GM19023 (cell line): ENCODE data around the gene OBP2A.

Experiments
- ATAC-seq: cut with Tn5 transposase; IDR thresholded peaks from one replicate; pipeline ENCODE4 v1.9.1; 2021; ENCODE audit warnings: mild to moderate bottlenecking, moderate library complexity; ENCODE audit not compliant: unreplicated experiment

The OBP2A gene

GRCh38 chr9:135575995-135576631, 30.2 kb downstream of the OBP2A start:
- ATAC-seq, result no peak

DNA sequence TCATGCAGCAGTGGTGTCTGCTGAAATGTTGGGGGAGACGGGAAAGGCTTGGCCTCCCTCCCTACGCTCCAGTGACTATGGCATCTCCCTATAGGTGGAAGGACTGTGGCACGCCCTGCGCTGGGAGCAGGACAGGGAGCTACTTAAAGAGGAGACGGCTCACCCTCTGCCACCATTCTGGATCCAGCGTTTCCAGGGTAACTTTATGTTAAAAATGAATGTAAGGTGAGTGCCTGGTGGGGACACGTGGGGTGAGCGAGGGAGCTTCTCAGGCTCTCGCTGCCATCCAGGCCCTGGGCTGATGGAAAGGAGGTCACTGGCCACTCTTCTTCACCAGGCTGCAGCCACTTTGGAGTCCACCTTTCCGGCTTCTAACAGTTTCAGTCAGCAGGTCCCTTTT, 31.3 kb downstream of the OBP2A start:
- ATAC-seq, result no peak

DNA sequence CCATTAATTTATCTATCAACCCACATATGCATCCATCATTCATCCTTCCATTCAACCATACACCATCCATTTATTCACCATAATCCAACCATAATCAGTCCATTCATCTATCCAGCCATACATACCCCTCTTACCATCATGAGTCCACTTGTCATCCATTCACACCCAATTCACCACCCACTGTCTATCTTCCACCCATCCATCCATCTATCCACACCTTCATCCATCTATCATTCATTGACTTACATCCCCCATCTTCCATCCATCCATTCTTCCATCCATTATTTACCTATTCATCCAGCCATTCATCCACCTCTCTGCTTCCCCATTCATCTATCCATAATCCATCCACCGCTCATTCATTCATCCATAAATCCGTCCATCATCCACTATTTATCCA, 33.4 kb downstream of the OBP2A start:
- ATAC-seq, result no peak

GRCh38 chr9:135579889-135580660, 34.1 kb downstream of the OBP2A start:
- no peak for ATAC-seq

GRCh38 chr9:135580664-135581380, 34.9 kb downstream of the OBP2A start:
- no peak for ATAC-seq

DNA sequence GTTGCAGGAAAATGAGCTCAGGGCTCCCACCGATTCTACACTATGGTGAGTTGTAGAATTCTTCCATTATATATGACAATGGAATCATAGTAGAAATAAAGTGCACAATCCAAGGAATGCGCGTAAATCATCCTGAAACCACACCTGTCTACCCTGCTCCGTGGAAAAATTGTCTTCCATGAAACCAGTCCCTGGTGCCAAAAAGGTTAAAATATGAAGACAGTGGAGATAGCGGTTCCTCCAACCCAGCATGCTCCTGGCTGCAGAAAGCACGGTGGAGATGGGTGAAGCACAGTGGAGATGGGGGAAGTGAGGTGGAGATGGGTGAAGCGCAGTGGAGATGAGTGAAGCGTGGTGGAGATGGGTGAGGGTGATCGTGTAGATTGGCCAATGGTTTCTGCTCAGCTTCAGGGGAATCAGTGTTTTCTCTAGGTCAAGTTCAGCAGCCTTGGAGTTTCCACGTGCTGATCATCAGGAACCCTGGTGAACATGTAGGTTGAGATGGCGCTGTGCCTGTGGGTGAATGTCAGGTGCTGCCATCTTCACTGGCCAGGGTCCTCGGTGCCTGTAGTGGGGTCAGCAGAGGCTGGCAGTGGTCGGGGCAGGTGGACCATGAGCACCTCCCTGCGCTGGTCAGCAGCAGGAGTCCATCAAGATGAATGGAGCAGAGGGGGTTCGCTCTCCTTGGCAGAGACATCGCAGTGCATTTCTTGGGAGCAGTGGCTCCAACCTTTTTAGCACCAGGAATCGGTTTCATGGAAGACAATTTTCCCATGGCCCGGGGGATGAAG, 35.9 kb downstream of the OBP2A start:
- no peak for ATAC-seq

GRCh38 chr9:135582541-135582940, 36.6 kb downstream of the OBP2A start:
- ATAC-seq, result no peak

DNA sequence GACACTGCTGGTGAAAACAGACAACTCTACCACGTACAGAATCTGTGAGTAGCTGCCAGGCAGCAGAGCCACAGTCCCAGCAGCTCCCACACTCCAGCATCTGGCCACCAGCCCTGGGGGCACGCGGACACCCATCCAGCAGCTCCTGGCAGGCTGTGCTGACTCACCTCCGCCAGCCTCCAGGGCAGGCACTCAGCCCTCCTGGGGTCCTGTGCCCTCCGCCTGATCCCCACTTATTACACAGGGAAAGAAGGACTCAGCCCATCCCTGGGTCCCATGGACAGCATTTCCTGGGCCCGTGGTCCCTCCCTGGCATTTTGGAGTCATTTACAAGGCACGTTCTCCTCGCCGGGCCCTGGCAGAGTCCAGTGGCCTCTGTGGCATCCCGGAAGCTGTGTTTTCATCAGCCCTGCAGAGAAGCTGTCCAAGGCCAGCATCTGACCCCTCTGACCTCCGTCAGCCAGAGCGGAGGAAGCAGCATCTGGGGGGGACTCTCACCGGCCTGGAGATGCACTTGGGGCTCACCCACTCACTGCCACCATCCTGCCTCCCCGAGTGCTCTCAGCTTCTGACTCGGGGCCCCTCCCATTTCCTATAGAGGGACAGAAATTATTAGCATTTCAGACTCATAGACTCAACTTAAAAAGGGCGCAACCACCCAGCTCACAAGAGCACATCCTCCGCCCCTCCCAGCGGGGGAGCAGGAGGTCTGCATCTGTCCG, 37.2 kb downstream of the OBP2A start:
- no peak for ATAC-seq

GRCh38 chr9:135583688-135584011, 37.7 kb downstream of the OBP2A start:
- ATAC-seq, result no peak

DNA sequence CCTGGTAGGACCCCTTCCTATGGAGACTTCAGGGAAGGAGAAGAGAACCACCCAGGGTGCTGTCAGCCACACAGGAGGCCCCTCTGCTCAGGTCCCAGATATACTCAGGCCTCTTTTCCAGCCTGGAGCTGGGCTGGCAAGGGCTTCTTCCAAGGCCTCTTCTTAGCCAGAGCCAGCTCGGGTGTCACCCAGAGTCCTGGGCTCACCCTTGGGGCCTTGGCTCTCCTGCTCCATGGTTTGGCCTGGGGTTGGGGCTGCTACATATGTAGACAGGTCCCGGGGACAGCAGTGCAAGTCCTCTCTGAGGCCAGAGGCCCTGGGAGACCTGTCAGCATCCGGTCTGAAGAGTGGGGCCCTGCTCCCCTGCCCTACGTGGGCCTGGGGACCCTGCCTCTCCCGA, 38.4 kb downstream of the OBP2A start:
- no peak for ATAC-seq

GRCh38 chr9:135584934-135585333, 39.0 kb downstream of the OBP2A start:
- ATAC-seq, result no peak

- no peak for ATAC-seq
Observed at GRCh38 chr9:135586601-135587109, 40.7 kb downstream of the OBP2A start.

DNA sequence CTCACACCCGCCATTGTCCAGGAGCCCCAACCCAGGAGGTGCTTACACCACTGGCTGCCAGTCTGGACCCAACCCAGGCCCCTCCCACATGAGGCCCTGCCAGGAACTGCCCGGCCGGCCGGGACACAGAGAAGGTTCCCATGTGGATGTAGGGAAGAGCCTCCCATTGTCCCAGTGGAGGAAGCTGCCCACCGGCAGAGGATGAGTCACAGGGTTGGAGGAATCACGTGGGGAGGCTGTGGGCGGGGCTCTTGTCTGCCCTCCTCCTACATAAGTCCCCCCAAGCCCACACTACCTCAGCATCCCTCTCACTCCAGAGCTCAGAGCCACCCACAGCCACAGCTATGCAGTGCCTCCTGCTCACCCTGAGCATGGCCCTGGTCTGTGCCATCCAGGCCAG, 41.7 kb downstream of the OBP2A start:
- no peak for ATAC-seq

DNA sequence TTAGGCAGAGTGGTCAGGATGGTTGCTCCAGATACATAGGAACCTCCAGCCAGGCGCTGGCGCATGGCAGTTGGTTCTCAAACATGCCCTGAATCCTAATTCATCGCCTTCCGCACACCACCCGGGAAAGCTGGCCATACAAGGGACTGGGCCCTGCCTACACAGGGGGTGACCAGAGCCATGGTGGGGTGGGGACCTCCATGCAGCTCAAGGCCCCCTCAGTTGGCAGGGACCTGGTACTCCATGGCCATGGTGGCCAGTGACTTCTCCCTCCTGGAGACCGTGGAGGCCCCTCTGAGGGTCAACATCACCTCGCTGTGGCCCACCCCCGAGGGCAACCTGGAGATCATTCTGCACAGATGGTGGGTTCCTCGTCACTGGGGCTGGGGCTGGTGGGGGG, 42.4 kb downstream of the OBP2A start:
- no peak for ATAC-seq

DNA sequence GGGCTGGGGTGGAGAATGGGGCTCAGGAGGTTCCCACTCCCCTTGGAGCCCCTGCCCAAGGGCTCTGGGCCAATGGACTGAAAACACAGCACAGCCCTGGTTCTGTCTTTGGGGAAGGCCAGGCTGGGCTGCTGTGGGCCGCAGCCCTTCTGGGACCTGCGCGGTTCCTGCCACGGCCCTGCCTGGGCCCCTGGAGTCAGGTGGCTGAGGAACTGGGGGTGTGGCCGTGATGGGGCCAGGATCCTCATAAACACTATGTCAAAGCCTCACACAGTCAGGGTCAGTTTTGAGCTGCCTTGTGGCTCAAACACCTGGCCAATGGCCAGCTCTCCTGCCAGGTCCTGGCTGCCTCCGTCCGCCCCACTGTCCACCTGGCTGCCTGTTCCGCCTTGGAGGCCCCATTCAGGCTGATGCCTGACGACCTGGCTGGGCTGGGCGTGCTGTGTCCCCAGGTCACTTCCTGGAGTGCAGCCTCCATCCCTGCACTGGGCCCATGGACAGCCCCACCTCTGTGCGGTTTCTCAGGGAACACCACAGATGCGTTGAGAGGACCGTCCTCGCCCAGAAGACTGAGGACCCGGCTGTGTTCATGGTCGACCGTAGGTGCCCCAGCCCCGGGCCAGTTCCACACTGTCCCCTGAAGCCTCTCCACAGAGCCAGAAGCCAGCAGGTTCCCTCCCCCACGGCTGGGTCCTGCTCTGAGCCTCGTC, 43.1 kb downstream of the OBP2A start:
- ATAC-seq, result no peak

- ATAC-seq, result no peak
Observed at GRCh38 chr9:135589596-135590485, 43.9 kb downstream of the OBP2A start.

DNA sequence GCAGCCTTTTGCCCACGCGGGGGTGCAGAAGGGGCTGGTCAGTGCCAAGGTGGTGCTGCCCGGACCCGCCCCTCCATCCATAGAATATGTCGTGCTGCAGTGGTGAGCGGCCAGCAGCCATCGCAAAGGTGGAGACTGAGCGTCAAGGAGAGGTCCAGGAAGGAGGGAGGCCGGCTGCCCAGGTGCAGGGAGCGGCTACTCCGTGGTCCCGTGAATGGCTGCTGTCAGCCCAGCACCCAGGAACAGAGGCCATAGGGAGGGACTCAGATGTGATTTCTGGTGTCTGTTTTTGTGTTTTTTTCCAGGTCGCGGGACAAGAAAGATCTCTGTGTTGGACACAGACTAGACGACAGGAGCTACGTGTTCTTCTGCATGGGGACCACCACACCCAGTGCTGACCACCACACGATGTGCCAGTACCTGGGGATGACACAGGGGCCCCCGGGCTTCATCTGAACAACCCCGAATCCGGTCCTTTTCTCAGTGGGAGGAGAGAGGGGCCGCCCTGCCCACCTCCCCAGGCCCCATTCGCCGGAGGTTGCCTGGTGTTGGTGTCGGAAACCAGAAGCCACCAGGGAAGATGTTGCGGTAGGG, 44.7 kb downstream of the OBP2A start:
- no peak for ATAC-seq

DNA sequence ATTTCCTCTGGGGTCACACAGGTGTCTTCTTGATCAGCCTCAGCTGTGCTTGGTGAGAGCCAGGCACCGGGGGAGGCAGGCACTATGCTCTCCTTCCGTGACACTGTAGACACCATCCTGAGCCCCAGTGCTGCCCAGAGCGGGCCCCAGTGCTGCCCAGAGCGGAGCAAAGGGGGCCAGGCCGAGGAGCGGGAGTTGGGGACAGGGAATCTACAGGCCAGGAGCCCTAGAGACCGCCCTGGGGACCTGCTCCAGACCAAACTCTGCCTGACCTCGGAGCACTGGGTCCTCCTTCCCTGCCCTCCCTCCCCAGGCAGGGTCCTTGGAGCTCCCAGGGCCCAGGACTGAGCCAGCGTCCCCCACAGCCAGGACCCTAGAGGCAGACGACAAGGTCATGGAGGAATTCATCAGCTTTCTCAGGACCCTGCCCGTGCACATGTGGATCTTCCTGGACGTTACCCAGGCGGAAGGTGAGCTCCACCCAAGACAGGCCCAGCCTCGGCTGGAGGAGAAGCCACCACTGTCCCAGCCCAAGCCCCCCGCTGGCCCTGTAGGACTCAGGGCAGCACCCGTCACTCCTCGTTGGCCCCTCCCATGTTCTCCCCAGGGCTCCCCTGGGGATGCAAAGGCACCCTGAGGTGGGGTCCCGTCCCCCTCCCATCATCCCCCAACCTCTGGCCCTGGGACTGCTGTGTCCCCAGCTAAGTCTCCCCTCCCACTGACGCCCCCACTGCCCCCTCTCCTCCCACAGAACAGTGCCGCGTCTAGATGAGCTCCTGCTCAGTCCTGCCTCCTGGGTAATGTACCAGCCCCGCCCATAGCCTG, 45.8 kb downstream of the OBP2A start:
- ATAC-seq, result no peak
